HG03095 (cell line): ENCODE results near the gene UBE2G1.

ENCODE experiments used
- ATAC-seq: cut with Tn5 transposase; IDR thresholded peaks from one replicate; pipeline ENCODE4 v1.9.1; 2021; ENCODE audit warnings: moderate library complexity; ENCODE audit not compliant: unreplicated experiment

UBE2G1 gene

DNA sequence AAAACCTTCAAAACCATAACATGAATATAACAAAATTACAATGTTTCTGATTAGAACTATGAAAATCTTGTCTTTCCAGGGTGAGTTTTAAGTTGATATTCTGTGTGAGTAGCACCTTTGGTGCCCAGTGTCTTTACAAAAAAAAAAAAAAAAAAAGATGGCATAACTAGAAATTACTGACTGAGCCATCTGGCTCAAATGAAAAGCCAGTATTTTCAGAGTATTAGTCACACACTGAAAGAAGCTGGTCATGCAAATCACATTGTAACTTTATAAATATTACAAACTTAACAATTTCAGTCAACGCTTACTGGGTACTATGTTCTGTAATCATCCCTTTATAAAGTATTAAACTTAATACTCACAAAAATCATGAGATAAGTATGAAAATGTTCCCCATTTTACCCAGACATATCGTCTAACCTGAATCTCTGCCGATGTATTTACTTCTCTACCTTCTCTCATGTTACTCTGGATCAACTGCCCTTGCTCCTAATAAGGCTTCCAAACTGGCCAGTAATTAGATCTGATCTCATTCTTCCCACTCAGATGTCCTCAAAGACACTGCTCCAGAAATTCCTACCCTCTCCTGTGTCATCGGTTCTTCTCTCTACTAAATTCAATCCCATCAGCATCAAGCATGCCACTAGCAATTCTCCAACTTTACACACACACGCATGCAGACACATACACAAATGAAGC, 25.4 kb downstream of the UBE2G1 start:
- no peak for ATAC-seq

DNA sequence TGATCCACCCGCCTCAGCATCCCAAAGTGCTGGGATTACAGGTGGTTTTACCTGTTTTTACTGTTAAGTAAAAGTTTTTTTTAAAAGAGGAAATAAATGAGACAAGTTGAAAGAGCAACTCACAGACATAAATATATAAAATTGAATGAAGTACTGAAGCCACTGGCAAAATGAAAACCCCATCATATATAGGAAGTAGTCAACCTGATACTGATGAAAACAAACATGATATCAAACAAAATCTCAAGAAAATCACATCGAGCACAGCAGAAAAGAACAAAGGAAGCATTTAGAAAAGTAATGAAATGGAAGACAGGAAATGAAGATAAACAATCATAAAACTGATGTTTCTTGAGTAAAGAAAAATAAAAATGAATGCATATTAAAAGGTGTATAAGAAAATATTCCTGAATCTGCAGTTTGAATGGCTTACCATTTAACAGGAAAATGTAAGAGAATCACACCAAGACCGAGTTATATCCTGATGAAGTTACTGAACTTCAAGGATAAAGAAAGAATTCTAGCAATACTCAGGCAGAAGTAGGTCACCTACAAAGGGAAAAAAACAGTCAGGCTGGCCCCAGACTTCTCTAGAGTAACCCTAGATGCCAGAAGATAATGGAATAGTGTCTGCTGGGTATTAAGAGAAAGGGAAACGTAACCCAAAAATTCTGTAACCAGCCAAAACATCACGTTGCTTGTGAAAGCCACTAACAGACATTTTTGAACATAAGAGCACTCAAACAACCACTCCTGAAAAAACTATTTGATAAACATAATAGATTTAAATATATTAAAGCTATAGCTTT, 31.5 kb downstream of the UBE2G1 start:
- no peak for ATAC-seq

DNA sequence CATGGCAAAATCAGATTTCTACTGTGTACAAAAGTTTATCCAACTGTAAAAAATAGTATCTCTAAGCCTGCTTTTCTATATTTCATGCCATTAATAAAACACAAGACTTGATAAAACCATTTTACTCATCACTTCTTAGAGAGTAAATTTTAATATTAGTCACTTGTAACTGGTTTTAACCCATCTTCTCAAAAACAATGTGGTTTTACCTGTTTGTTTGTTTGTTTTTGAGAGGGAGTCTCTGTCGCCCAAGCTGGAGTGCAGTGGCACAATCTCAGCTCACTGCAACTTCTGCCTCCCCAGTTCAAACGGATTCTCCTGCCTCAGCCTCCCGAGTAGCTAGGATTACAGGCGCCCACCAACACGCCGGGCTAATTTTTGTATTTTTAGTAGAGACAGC, 32.1 kb downstream of the UBE2G1 start:
- ATAC-seq, result no peak

DNA sequence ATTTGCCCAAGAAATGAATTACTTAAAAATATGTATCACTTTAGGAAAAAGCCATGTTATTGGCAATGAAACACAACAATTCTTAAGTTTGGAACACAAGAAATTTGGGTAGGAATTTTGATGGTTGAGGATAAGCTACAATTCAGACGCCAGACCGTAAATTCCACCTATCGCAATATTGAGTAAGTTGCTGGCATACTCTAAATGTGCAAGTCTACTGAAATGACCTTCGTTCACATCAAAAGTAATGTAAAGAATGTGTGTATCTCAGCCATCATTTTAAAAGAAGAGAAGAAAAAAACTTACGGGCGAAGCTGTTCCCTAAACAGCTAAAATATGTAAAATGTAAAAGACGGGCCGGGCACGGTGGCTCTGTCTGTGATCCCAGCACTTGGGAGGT, 33.4 kb downstream of the UBE2G1 start:
- no peak for ATAC-seq

DNA sequence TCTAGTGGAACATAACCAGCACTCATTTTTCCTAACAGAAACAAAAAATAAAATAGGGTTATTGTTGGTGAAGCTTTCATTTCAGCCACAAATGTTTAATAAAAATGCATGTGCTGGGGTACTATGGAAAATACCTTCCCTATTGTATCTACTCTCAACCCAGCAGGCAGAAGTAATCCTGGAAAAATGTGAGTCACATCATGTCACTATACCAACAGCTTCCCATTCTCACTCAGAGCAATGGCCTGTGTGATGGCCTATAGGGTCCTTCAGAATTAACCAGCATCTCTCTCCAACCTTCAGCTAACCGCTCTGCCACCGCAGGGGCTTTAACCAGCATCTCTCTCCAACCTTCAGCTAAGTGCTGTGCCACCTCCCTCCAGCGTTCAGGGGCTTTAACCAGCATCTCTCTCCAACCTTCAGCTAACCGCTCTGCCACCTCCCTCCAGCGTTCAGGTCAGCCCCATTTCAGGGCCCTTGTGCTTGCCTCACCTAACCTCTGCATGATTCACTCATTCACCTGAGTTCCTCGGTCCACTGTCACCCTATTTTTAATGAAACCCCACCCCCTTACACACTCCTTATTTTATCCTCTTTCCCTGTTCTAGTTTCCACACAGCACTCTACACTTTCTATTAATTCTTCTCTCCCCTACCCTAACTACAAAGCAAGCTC, 34.0 kb downstream of the UBE2G1 start:
- ATAC-seq, result no peak

DNA sequence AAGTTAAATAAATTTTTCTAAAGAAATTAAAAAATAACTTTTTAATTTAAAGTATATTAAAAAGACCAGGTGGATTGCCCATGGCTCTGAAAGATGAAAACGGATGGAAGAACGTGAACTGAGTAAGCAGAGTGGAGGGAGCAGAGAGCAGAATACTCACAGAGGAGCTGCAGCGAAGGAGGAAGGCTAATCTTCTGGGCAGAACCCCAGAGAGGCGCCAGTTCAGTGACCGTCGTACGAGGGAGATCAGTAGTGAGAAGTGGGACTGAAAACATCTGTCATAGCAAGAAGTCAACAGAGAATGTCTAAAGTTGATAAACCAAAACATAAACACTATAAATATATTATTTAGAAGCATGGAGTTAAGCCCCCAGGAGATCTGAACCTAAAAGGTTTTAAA, 34.9 kb downstream of the UBE2G1 start:
- ATAC-seq, result no peak

DNA sequence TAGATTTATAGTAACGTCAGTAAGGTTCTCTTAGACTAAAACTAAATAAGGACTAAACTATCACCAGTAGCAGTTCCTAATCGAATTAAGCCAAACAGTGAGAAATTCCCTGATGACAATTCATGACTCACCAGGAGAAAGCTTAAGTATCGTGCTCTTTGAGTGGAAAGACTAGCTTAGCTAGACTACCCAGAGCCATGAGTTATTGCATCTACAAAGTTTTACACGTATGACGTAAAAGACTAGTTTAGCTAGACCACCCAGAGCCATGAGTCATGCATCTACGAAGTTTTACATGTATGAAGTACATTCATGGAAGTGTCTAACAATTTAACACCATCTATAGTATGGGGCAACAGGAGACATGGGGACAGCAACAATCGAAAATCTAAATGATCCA, 36.6 kb downstream of the UBE2G1 start:
- no peak for ATAC-seq

DNA sequence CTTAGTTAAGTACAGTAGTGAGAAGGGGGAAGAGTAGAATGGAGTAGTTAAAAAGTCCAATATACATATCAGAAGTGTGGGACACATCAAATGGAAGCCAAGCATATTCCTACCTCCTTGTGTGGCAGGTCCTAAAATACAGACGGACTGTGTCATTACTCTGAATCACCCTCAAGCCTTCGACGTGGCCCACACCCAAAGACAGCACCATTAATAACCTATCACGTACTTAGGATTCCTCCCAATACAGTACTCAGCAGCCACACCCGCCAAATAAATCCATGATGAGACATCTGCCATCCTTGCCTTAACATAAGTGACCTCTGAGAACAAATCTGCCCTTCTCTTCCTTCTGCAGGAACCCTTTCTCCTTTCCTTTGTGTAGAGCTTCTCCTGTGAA, 38.9 kb downstream of the UBE2G1 start:
- ATAC-seq, result no peak

DNA sequence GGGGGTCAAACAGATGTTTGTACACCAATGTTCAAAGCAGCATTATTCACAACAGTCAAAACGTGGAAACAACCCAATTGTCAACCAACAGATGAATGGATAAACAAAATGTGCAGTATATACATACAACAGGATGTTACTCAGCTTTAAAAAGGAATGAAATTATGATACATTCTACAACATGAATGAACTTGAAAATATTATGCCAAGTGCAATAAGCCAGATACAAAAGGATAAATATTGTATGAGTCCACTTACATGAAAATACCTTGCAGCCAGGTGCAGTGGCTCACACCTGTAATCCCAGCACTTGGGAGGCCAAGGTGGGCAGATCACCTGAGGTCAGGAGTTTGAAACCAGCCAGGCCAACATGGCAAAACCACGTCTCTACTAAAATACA, 39.9 kb downstream of the UBE2G1 start:
- no peak for ATAC-seq

DNA sequence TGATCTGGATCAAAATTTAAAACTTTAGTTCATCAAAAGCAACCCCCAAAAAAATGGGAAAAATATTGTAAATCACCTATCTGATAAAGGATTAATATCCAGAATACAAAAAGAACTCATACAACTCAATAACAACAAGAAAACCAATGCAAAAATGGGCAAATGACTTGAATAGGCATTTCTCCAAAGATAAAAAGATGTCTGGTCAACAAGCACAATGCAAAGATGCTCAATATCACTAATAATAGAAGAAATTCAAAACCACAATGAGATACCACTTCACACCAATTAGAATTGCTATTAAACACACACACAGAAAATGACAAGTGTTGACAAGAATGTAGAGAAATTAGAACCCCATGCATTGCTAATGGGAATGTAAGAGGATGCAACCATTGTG, 40.4 kb downstream of the UBE2G1 start:
- no peak for ATAC-seq

DNA sequence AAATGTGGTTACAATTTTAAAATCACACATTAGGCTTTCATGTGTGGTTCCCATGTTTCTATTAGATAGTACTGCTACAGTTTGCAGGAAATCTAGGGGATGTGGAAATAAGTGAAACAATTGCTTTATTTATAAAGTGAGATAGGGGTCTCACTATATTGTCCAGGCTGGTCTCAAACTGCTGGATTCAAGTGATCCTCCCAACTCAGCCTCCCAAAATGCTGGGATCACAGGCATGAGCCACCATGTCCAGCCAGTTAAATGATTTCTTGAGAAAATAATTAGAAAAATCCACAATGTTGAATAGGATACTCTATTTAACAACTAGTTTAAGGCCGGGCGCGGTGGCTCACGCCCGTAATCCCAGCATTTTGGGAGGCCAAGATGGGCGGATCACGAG, 42.0 kb downstream of the UBE2G1 start:
- no peak for ATAC-seq

DNA sequence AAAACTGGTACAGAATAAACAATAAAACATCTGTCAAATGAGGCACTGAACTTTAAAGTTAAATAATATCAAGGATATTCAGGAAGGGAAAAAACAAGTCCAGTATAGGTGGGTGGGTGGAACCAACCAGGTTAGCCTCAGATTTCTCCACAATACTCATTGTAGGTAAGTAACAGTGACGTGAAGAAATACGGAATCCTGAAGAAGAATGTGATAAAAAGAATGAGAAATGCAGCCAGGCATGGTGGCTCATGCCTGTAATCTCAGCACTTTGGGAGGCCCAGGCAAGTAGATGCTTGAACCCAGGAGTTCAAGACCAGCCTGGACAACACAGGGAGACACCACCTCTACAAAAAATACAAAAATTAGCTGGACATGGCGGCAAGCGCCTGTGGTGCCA, 47.3 kb downstream of the UBE2G1 start:
- ATAC-seq, result no peak

DNA sequence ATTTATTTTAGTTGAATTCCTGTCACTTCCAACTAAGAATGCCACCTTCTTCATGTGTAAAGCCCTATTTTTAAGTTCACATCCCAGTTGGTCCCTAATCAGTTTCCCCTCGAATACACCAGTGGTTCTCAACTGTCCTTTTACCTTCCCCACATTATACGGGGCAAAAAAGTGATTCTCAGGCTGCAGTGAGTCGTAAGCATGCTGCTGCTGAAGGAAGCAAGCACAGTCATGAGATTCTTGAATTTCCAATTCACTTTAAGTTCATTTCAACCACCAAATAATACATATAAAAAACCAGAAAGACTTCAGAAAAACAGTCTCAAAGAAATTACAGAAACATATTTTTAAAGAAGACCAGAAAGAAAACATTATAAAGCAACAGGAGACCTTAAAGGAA, 47.9 kb downstream of the UBE2G1 start:
- ATAC-seq, result no peak

DNA sequence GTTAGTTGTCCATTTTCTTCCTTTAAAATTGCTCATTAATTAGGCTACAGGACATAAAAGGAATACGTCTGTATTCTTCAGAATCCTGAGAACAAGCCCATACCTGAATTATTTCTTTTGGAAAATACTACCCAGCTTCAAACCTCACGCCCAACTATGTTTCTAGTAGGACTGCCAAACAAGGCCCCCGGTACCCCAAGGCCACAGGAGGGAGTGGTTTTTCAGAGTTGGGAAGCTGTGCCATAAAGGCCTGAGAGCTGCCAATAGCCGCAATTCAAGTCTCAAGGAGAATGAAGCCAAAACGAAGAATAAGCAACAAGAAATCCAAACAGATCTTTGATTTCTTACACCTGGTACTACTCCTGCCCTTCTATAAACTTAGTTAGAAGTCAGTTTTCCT, 48.3 kb downstream of the UBE2G1 start:
- ATAC-seq, result no peak

DNA sequence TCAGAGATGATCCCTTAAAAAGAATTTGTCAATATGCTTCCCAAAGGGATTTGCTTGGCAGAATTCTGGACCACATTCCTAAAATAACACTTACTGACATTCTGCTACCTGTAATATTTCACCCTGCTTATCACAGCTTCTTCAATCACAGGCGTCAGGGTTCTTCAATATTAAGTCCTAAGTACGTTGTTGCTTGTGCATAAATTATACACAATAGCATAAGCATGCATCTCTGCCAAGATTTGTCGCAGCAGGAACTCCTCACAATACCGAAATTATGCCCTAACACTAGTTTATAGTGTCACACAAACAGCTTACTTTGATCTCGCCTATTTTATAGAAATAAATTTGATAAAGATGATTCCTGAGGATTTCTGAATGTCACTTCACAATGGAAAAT, 48.9 kb downstream of the UBE2G1 start:
- ATAC-seq, result no peak

DNA sequence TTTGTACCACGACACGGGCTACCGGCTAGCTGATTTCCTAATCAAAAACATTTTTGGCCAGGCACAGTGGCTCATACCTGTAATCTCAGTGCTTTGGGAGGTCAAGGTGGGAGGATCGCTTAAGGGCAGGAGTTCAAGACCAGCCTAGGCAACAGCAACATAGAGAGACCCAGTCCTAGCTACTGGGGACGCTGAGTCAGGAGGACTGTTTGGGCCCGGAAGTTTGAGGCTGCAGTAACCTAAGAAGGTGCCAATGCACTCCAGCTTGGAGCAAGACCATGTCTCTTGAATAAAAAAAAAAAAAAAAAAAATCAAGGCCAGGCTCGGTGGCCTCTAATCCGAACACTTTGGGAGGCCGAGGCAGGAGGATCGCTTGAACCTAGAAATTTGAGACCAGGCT, 49.8 kb downstream of the UBE2G1 start:
- no peak for ATAC-seq

DNA sequence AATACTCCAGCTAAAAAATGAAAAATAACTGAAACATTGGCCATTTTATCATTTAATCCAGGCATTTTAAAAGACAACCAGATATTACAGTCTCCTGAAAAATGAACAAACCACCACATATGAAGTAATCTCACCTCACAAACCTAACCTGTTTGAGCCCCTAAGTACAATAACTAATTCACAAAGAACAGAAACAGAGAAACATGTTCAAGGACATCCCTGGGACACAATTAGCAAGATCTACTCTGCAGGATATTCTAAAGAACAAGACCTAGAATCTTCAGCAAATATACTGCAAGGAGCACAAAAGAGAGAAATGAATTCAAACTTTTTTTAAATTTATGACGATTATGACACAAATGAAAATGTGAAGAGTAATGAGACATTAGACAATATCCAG, 51.9 kb downstream of the UBE2G1 start:
- no peak for ATAC-seq

DNA sequence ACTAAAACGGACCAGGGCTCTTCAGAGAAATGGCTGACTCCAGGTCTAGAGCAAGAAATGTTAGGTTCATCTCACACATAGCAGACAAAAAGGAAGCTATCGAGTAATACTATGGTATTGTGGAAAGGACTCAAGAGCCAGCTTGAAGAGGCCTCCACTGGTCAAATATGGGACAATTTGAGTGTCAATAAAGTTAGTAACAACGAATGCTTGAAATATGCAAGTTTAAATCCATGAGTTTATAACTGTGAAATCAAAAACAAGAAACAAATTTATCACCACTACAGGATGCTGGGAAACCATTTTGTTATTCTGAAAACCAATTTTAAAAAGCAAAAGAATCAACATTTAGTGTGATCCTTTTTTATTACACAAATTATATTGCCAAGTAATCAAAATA, 52.3 kb downstream of the UBE2G1 start:
- no peak for ATAC-seq

DNA sequence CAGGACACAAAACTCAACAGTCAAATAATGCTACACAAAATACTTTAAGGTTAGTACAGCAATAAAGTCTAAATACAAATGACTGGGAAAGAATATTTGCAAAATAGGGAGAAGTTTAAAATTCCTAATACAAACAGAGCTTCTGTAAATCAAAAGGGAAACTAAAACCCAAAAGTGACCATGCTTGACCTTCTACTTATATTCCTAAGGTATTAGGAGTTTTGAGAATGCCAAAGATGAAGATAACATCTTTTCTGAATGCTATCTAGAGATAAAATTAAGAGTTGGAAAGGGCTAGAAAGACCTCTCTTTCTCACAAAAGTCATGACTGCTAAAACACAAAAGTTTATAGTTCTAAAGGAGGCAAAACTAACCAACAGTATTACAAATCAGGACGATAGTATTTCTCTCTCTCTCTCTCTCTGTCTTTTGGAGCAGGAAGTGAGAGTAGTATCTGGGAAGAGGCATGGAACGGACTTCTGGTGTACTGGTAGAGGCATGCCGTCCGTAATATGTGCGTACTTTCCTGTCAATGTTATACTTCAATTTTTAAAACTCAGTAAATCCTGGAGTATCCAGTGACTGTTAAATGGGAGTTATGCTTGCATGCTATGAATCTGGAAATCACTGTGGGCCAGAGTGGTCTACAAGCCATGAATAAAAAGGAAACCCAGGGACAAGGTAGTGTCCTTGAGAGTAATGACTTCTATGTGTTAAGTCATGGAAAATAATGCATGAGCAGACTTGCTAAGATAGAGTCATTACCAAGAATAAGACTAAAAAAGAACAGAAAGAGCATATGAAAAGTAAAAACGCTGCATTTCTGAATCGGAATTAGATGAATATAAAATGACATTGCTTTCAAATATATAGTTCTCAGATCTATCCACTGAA, 53.0 kb downstream of the UBE2G1 start:
- no peak for ATAC-seq

DNA sequence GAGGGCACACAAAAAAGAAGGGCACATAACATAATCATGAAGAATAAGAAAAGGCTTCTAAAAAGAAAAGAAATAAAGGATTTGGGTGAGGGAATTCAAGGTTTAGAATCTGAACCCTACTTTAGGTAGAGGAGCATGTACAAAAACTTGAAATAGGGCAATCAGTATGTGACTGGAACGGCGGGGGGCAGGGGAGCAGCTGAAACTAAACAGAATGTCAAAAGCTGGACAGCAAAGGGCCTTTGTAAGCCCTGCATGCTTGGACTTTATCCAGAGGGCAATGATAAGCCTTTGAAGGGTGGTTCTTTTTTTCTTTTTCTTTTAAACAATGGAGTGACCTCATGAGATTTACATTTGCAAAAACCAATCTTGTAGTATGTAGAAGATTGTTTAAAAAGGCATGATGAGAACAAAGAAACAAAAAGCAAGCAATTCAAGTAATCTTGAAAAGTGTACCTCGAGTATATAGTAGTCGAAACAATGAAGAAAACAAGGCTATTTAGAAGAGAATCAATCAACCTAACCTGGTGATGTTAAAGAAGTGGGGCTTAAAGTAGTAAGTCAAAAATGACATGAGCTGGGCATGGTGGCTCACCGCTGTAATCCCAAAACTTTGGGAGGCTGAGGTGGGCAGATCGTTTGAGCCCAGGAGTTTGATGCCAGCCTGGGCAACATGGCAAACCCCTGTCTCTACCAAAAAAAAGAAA, 56.0 kb downstream of the UBE2G1 start:
- ATAC-seq, result no peak

DNA sequence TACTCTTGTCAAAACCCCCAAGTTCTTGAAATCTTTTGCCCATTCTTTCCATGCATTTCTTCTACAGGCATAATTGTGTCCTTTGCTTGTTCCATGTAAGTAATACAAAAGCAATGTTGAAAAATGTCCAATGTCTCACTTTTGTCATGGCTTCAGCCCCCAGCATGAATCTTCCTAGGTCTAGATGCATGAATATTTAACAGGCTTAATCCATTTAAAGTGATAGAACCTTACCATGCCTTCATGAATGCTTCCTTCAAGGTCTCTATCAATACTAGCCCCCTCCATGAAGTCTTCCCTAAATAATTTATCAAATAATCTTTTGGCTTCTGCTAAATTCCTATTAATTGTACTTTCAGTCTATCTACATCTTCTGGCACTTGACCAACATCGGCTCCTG, 56.6 kb downstream of the UBE2G1 start:
- ATAC-seq, result no peak
